GM19467 (cell line): ENCODE measurements around the gene HPS1.

ENCODE experiments used
- ATAC-seq: cut with Tn5 transposase; IDR thresholded peaks from one replicate; pipeline ENCODE4 v1.9.1; 2021; ENCODE audit warnings: mild to moderate bottlenecking, moderate library complexity; ENCODE audit not compliant: unreplicated experiment

HPS1 gene

DNA sequence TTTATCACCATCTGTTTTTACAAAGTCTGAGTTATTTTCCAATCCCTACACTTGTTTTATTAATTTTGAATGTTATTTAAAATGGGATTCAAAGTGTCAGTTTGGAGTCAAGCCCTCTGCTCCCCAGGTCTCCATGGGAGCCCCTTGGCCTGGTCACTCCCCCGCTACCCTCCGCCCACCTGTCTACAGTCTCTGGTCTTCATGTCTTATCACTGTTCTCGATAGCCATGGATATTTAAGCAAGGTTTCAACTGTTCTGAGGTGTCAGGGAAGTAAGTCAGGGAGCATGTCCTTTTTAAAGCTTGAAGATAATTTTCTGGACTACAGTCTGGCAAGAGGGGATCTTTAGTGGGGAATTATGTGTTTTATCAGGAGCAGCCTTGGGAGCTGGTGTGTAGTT, 19.1 kb upstream of the HPS1 start:
- no peak for ATAC-seq

DNA sequence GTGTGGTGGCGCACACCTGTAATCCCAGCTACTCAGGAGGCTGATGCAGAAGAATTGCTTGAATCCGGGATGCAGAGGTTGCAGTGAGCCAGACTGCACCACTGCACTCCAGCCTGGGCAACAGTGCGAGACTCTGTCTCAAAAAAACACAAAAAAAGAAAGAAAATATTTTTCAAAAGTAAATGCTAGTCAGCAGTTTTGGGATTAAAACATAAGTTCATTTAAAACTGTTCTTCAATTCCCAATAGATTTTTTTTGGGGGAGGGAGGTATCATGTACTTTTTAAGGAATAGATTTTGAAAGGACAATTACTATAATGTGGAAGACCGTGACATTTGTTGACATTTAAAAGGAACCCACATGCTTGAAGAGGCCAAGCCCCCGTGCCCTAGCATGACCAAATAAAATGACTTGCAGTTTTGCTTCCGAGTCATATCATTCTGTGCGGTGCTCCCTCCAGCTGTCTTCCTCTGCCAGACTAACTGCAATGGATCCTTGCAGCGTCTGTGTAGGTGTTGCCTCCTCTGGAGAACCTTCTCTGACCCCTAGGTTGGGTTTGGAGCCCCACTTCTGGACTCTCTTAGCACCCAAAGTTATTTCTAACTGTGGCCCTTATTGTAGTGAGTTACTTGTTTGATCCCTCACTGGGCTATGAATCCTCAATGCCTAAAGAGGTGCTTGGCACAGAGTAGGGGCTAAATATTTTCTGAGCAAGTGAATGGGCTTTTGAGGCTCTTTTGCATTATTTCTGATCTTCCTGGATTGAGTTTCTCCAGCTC, 17.4 kb upstream of the HPS1 start:
- ATAC-seq: no peak

DNA sequence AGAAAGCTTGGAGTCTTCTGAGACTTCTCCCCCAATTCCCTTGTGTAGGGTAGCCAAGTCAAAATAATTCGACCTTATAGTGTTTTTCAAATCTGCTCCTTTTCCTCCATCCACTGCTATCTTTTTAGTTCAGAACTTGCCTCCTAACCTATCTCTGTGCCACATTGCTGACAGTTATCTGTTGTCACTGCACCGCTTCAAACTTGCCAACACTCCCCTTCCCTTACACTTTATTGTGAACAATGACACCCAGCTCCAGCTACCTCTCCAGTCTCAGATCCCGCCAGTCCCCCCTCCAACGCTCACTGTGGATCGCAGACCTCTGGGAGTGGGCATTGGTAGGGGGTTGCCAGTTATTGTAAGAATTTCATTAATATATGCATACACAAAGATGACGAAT, 16.3 kb upstream of the HPS1 start:
- ATAC-seq: no peak

DNA sequence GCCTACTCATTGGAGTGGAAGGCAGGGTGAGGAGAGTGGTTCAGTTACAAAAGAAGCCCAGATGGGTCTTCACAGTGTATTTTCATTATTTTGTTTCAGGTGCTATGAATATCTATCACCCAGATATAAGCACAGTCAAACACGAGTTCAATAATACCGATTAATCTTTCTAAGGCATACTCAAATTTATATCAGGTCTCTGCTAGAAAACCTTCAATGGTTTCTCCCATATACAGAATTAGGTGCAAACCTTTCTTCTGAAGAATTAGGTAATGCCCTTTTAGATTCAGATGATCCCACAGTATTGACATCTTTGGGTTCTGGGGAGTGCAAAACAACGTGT, 14.7 kb upstream of the HPS1 start:
- no peak for ATAC-seq

DNA sequence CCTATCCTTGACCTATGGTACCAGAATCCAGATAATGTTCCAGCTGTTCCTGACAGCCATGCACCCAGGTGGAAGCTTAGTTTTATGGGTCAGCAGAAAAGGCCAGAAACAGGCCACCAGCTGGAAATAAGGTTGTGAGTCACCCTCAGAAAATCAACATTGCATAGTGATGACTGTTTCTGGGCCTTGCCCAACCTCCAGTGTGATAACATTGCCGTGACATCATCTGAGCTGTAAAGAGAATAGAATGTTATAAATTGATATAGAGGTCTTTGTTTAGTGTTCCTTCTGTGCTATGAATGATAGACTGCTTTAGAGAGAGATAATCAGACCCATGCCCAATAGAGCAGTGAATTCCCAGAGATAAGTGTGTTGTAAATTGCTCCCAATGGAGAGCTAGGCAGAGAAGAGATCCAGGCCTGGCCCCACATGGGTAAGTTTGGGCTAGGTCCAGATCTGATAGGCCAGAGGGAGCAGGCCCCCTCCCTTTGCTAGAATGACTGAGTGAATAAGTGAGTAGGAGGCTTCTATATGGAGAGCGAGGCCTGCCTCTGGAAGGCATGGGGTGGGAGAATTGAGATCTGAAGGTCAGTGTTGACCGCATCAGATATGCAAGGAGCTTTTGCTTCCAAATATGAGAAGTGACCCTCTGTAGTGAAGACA, 14.2 kb upstream of the HPS1 start:
- ATAC-seq: no peak

DNA sequence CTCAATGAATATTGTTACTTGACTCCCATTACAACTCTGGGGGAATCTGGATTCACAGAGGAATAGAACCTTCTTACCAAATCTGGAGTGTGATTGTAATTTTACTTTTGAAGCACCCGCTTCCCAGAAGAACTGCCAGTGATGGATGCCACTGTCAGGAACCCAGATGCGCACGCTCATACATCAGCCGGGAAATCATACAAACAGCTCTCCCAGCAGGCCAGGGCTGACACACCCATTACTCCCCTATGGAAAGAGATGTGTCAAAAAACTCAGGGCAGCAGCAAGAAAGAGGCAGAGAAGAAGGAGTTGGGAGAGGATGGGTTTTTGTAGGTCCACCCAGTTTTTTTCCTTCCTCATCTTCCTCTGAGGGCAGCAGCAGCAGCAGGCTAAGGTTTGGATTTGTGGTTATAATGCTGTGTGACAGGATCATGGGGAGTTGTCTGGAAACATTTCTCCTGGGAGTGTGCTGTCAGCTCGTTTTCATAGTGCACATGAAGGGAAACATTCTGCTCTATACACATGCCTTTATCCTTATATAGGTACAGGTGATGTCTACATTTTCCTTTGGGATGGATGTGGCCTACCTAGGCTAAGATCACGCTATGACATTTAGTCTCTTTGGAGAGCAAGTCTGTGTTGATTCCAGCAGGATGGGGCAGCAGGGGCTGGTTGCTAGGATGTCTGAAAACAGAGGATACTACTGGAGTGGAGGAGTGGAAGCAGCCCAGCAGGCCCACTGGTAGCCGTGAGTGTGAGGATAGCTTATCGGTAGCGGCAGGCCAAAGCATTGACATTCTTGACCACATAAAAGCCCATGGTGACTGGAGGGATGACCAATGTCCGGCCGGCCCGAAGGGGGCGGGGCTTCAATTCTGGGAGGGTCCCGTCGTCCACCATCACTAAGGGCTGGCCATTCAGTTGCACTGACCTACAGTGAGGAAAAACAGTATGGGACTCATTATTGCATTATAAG, 12.4 kb upstream of the HPS1 start:
- ATAC-seq: no peak

DNA sequence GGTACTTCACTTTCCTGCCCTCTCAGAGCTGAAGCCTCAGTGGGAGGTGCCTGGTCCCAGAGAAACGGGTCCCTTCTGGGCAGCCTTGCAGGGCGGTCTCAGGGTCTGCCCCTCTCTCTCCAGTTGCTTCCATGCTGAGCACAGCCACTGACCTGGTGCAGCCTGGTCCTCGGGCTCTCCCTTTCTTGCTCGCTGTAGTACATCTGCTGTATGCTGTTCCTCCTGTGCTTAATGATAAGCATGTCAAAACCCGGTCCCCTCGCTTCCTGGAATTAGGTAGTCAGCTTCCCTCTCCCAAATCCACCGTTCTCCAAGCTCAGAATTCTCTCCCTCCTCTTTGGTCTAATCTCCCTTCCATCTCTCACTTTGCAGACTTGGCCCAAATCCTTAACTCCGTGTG, 11.0 kb upstream of the HPS1 start:
- no peak for ATAC-seq

DNA sequence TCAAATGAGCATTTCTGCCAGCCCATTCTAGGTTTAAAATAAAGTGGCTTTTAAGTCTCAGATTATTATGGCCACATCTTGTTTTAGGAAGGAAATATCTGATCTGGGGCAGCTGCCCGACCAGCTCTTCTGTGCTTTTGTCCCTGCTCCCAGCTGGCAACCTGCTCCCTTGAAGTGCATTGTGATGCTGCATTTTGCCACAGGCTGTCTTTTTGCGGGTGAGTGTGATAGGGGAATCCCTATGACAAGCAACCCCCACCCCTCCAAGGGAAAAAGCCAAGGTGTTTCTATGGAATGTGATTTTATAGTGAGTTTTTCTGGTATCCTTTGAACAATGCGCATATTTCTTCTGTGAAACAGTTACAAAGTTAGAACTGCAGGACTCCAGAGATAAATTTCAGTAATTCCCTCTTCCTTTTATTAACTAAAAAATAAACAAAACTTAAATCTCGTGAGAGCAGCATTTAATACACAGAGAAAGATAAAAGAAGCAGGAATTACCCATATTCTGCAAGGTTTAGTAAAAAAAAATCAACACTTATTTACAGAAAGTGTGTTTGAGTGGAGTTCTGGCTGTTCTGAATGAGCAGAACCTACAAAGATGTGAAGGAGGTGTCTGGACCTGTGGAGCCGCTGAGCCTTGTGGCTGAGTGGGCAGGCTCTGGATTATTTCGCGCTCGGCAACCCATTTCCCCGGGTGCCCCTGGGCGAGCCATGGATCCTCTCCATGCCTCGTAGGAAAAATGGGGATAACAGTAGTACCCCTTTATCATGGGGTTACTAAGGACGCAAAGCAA, 10.1 kb upstream of the HPS1 start:
- ATAC-seq: no peak

DNA sequence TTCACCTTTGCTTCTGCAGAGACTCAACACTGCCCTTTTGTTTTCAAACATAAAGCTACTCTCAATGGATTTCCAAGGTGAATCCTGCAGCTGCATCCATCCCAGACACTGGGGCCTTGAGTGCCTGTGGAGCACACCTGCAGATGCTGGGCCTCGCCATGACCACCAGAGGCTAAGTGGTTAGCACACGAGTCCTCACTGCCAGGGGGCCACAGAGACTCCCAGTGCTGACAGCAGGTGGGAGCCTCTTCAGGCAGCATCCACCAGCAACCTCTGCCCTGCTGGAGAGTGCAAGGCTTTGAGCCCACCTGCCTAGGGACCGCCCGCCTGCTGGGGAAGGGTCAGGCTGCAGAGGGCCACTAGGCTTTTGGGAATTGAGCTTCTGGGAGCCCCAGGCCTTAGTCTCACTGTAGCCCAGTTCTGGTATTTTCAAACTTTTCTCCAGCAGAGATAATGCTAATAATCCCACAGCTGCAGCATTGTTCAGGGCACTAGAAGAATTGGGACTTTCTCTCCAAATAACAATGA, 9.4 kb upstream of the HPS1 start:
- no peak for ATAC-seq

DNA sequence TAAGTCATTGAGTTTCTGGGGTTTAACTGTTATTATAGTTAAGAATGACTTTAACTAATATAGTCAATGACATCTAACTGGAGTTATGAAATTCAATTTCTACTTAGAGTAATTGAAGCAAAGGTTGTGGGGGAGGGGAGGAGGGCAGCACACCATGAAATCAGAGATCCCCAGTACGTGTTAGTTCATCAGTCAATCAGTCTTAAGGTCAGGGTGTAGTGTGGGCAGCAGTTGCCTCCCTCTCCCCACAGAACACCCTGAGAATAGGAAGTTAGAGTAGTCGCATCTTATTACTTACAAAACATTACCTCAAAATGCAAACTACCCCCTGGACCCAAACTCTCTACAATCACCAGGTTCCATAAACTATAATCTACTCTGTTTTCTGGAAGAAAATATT, 7.0 kb upstream of the HPS1 start:
- no peak for ATAC-seq

DNA sequence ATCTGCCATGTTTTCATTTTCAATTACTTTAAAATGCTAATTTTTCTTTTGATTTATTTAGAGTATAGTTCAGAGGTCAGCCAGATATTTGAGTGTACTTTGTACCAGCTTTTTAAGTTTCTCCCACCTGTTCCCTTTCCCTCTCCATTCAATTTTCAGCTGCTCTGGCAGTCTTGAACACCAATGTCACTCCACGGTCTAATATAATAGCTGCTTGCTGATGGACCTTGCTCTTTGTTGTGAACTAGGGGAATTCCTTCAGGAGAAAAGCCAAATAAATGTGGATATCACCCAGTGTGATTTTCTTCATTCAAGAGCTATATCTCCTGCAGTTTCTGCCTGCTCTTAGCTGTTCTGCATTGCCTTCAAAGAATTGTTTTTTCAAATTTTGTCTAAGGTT, 3.9 kb upstream of the HPS1 start:
- ATAC-seq: no peak

DNA sequence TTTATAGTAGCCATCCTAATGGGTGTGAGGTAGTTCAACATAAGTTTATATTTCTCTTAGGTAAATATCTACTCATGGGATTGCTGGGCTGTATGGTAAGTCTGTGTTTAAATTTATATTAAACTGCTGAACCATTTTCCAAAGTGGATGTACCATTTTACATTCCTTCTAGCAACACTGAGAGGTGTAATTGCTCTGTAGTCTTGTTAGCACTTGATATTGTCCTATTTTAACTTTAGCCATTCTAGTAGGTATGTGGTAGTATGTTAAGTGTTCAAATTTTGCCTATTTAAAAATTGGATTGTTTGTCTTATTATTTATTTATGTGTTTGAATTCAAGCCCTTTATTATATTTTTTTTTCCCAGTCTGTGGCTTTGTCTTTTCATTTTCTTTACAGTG, 2.6 kb upstream of the HPS1 start:
- ATAC-seq: no peak

DNA sequence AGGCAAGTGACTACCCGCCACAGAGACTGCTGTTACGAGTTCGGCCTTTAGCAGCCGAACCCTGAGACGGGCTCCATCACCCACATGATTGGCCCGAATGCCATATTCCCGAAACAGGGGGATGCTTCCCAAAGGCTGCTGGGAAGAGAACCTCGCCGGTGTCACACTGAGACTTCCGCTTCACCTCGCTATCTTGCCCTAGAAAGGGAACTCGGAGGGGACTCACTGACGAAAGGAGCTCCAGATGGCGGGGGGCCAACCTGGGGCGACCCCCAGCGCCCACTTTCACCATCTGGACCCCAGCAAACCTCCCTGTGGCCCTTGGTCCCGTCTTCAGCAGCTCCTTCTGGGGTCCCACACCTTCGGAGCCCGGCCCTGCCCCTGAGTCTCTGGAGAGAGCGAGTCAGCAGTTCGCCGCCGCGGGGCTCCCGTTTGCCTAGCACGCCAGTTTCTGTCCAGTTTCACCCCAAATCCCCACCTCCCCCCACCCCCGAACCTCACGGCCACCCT, 529 bp downstream of the HPS1 start:
- ATAC-seq: peak; percentile 7

DNA sequence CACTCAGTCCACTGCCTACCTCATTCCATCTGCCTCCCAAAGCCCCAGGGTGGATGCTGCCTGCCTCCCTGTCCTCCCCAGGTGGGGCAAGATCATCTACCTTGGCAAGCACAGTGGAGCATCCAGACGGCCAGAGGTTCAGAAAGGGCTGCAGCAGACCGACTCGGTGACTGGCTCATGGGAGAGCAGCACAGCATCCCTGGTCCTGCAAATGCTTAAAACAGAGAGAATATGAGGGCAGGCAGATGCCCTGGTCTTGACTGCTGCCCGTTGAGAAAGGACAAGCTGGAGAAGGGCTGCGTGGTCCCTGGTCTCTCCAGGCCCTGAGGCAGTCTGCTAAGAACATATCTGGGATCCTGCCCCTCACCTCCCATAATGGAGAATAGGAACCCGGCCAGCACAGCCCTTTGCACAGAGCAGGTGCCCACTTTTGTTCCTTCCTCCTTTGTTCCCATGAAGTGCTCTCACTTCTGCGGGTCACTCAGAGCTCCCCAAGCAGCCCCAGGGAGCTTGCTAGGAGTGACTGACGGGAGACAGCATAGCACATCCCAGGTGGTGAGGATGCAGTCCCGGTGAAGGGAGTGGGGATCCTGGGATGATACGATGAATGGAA, 1.4 kb downstream of the HPS1 start:
- no peak for ATAC-seq

DNA sequence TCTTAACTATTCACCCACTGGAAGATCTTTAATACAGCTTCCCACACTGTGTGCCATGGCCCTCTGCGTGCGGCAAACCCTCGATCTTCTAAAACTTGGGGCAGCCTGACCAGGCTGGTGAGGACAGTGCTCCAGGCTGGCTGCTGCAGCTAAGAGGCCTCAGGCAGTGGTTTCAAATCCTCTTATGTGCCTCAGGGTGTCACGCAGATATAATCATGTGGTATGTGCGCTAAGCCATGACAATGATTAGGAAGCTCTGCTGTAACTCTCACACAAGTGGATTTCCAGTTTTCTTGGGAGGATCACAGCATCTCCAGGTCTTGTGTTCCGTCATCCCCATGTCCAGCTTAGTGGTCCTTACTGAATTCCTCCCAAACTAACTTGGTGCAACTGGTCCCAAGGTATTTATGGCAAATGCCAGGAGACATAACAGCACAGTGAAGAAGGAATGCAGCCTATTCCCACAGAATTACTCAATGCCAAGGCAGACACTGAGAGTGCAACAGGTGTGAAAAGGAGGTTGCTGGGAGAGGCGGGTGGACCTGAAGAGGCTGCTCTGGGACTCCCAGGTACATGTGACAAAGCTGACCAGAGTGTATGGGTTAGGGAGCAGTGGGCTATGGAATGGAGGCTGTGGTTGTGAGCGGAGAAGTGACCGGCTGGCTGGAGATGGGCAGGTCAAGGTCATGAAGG, 2.3 kb downstream of the HPS1 start:
- no peak for ATAC-seq

DNA sequence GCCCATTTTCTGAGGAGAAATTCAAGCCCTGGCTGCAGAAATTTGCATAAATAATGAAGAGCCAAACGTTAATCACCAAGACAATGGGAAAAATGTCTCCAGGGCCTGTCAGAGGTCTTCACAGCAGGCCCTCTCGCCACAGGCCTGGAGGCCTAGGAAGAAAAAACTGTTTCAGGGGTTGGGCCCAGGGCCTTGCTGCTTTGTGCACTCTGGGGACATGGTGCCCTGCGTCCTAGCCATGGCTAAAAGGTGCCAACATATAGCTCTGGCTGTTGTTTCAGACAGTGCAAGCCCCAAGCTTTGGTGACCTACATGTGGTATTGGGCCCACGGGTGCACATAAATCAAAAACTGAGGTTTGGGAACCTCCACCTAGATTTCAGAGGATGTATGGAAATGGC, 8.0 kb downstream of the HPS1 start:
- no peak for ATAC-seq

DNA sequence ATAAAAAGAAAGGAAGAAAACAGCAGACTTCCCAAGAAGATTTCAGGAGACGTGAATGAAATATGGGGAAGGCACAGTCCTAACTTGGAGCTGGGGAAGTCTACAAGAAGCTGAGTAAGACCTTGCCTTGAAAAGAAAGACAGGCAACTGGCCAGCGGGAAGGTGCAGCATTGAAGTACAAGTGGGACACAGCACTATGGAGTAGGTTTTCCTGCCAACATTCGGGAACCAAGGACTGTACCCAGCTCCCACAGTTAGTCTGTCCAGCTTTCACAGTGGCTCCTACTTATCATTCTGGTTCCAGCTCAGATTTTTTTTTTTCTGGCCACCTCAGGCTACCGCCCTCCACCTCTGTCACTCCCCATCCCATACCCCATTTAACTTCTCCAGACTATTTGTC, 10.0 kb downstream of the HPS1 start:
- ATAC-seq: no peak

DNA sequence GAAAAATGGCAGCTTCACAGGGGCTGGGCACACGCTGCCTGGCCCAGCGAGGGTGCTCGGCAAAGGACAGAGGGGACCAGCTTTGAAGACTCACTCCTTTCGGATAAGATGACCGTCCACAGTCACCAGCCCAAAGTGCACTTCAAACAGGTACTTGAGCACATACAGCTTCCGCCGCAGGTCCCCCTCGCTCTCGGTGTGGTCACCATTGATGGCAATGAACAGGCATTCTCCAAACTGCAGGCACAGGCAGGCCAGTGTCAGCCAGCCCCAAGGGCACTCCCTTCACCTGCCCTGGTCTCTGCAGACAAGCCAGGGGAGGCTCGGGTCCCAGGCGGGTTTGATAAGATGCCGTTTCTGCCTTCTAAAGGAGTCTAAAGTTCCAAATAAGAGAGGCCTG, 11.6 kb downstream of the HPS1 start:
- no peak for ATAC-seq
